Common myeloid progenitor, CD34-positive (primary cell): ENCODE measurements around the gene MSH2. TPM values are rescaled to one million over a fixed set of nuclear protein-coding genes. Genes with fewer than 3 reads are reported as not detected.

Experiments used
- CTCF ChIA-PET: fragments of 350-600 bp; sonication (Branson Sonifier 250); formaldehyde crosslinking; loops from one replicate; lab custom pipeline; 2021; ENCODE audit warnings: antibody characterized with exemption; lab: Charles Lee
- POLR2A ChIA-PET: fragments of 350-600 bp; sonication (Branson Sonifier 250); formaldehyde crosslinking; loops from one replicate; lab custom pipeline; 2021; ENCODE audit warnings: antibody characterized with exemption; lab: Charles Lee
- DNase-seq, 3 donors: peaks; one replicate each; pipeline versions ENCODE4 v3.0.0 to v3.0.0-alpha.2; 2013
- H3K27ac ChIP-seq, 2 experiments: 1 replicate in 1 of 2; 2 replicates in 1 of 2; pipeline ENCODE4 v1.7.0; 2013; ENCODE audit warnings: inconsistent platforms in 2 of 2, low read length in 2 of 2, mild to moderate bottlenecking in 2 of 2, low read depth in 1 of 2, moderate library complexity in 1 of 2; ENCODE audit not compliant: severe bottlenecking in 2 of 2, insufficient read depth in 1 of 2, poor library complexity in 1 of 2
- H3K27me3 ChIP-seq, 5 experiments: replicated peaks in 2 of 5; 1 replicate in 3 of 5; 2 replicates in 2 of 5; pipeline versions ENCODE4 v1.6.1 to v1.7.0; 2013; ENCODE audit warnings: low read length in 4 of 5, mild to moderate bottlenecking in 2 of 5, moderate library complexity in 2 of 5, inconsistent platforms in 1 of 5; ENCODE audit not compliant: insufficient read depth in 5 of 5, control insufficient read depth in 4 of 5
- H3K36me3 ChIP-seq, 4 experiments: 1 replicate in 2 of 4; 2 replicates in 2 of 4; pipeline versions ENCODE4 v1.6.1 to v1.7.0; 2013; ENCODE audit warnings: low read length in 3 of 4, control low read depth in 1 of 4, mild to moderate bottlenecking in 1 of 4; ENCODE audit not compliant: control insufficient read depth in 4 of 4, insufficient read depth in 4 of 4
- H3K4me1 ChIP-seq, 4 experiments: 1 replicate in 3 of 4; 2 replicates in 1 of 4; pipeline versions ENCODE4 v1.6.1 to v1.7.1; 2013; ENCODE audit warnings: low read length in 3 of 4, mild to moderate bottlenecking in 3 of 4, control low read depth in 1 of 4, inconsistent platforms in 1 of 4, moderate library complexity in 1 of 4; ENCODE audit not compliant: control insufficient read depth in 4 of 4, insufficient read depth in 4 of 4; ENCODE audit errors: control extremely low read depth in 1 of 4
- H3K4me3 ChIP-seq, 7 experiments: 1 replicate in 4 of 7; 2 replicates in 3 of 7; pipeline versions ENCODE4 v1.5.1 to v1.7.0; 2013; ENCODE audit warnings: mild to moderate bottlenecking in 7 of 7, low read length in 6 of 7, moderate library complexity in 6 of 7, inconsistent platforms in 2 of 7, low read depth in 2 of 7, control low read depth in 1 of 7; ENCODE audit not compliant: insufficient read depth in 4 of 7, control insufficient read depth in 1 of 7; ENCODE audit errors: extremely low read depth in 1 of 7
- H3K9me3 ChIP-seq, 5 experiments: 1 replicate in 4 of 5; 2 replicates in 1 of 5; pipeline versions ENCODE4 v1.6.1 to v1.7.1; 2013; ENCODE audit warnings: low read length in 4 of 5, mild to moderate bottlenecking in 2 of 5, inconsistent platforms in 1 of 5, low read depth in 1 of 5, moderate library complexity in 1 of 5; ENCODE audit not compliant: control insufficient read depth in 4 of 5, insufficient read depth in 2 of 5; ENCODE audit errors: control extremely low read depth in 1 of 5
- WGBS: methylation state at CpG from one replicate; pipeline ENCODE4 v1.1.5; 2013; ENCODE audit not compliant: insufficient coverage; 5-methylcytosine and 5-hydroxymethylcytosine counted together
- polyA plus RNA-seq: library from polyadenylated mRNA; unstranded; fragments of 120-200 nt; gene quantifications from one replicate; pipeline ENCODE4 v1.2.1, GENCODE V29; 2013

Gene MSH2
- 55.1 TPM for polyA plus RNA-seq

- under 1% methylated on average over 59 of the region's 73 CpGs for WGBS
- POLR2A ChIA-PET: no interaction called here
- CTCF ChIA-PET: interaction anchor here (1.8 kb wide), 1 partner anchor 67 kb away, joined by 4 read pairs; no protein-coding TSS in a partner anchor
- Histone ChIP-seq H3K27me3 (no peaks in the 10 kb centered on the region), H3K4me1 (peaks cover 7 to 21% (median 18%) of the 10 kb centered on the region in 4 experiments), H3K36me3 (peaks cover 3 to 12% (median 4%) of the 10 kb centered on the region in 4 experiments), H3K4me3 (peak within 1 kb of the TSS; percentile 68 to 93 (median 86)), H3K9me3 (no peaks in the 10 kb centered on the region), H3K27ac (peak within 1 kb of the TSS in 1 of 2 experiments; percentile 78)
- DNase-seq: peak; percentile 94 to 96 (median 96)
These were observed at the start of gene MSH2 for GRCh38 chr2:47402805-47403608. Gene MSH2 (plus strand): TSS chr2:47403156. CDS start chr2:47403192, 36 bp downstream.

GRCh38 chr2:47354013-47354847, 48.7 kb upstream of the MSH2 start:
- H3K9me3 ChIP-seq: no peaks in the 10 kb centered on the region
- ChIA-PET POLR2A (interaction anchor here (1.3 kb wide), 1 partner anchor 9 kb away, joined by 3 read pairs; no protein-coding TSS in a partner anchor), CTCF (interaction anchor here (2.3 kb wide), 1 partner anchor 20 kb away, joined by 7 read pairs; no protein-coding TSS in a partner anchor)
- H3K27me3 ChIP-seq: no peaks in the 10 kb centered on the region
- H3K27ac ChIP-seq: no peak overlapping the region
- DNase-seq: no peak
- no peak overlapping the region for H3K4me3 ChIP-seq
- WGBS: 95% methylated on average over 10 of the region's 11 CpGs
- H3K36me3 ChIP-seq: no peaks in the 10 kb centered on the region
- no peaks in the 10 kb centered on the region for H3K4me1 ChIP-seq

DNA sequence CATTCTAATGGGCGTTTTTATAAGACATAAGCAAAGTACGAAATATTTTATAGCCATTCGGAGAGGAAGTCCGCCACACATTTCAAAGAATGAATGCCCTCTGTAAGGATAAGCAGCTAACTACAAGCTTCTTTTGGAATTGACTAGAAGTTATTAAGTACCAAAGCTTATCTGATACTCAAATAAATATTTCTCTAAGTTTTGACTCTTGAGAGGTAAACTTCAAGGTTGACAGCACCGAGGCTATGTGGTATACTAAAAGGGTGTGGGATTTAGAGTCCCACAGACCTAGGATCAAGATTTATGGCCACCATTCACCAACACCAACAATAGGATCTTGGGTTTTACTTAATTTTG, 48.1 kb upstream of the MSH2 start:
- WGBS: 100% methylated on average over 2 of the region's 5 CpGs
- Histone ChIP-seq H3K9me3 (no peaks in the 10 kb centered on the region), H3K27me3 (no peaks in the 10 kb centered on the region), H3K4me3 (no peak overlapping the region), H3K27ac (no peak overlapping the region), H3K4me1 (no peaks in the 10 kb centered on the region), H3K36me3 (no peaks in the 10 kb centered on the region)
- CTCF ChIA-PET: interaction anchor here (2.3 kb wide), 1 partner anchor 20 kb away, joined by 7 read pairs; no protein-coding TSS in a partner anchor
- POLR2A ChIA-PET: interaction anchor here (1.3 kb wide), 1 partner anchor 10 kb away, joined by 3 read pairs; no protein-coding TSS in a partner anchor
- DNase-seq: no peak

DNA sequence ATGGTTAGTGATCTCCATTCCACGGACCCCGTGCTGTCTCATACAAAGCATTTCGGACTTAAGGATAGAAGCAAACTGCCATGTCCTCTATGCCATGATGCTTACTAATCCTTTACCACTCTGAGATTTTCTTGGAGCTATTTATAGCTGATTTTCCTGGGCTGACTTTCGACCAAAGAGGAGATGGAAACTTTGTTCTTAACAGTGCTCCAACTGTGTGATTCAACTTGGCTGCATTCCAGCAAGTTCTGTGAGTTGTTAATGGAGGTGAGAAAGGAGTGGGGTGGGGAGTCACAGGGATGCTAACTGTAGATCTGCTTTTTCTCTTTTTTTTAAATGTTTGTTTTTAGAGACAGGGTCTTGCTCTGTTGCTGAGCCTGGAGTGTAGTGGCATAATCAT, 45.5 kb upstream of the MSH2 start:
- ChIA-PET POLR2A (no interaction called here), CTCF (no interaction called here)

GRCh38 chr2:47359375-47359868, 43.5 kb upstream of the MSH2 start:
- DNase-seq: no peak
- H3K4me3 ChIP-seq: no peak overlapping the region
- H3K27ac ChIP-seq: no peak overlapping the region
- ChIA-PET CTCF (interaction anchor here (0.6 to 0.7 kb wide), 2 partner anchors 24 to 31 kb away, joined by 3 to 4 read pairs; no protein-coding TSS in a partner anchor), POLR2A (no interaction called here)
- no peaks in the 10 kb centered on the region for H3K9me3 ChIP-seq
- 91% methylated on average over 9 of the region's 10 CpGs for WGBS
- H3K36me3 ChIP-seq: no peaks in the 10 kb centered on the region
- H3K27me3 ChIP-seq: no peaks in the 10 kb centered on the region
- H3K4me1 ChIP-seq: no peaks in the 10 kb centered on the region

More for the DNA sequence above, 45.5 kb upstream of the MSH2 start:
- WGBS: 100% methylated on average over 3 of the region's 4 CpGs
- Histone ChIP-seq H3K4me3 (no peak overlapping the region), H3K27me3 (no peaks in the 10 kb centered on the region), H3K36me3 (no peaks in the 10 kb centered on the region), H3K4me1 (no peaks in the 10 kb centered on the region), H3K9me3 (no peaks in the 10 kb centered on the region), H3K27ac (no peak overlapping the region)
- DNase-seq: no peak

- no peak overlapping the region for H3K27ac ChIP-seq
- no peak overlapping the region for H3K4me3 ChIP-seq
- ChIA-PET POLR2A (interaction anchor here (0.9 kb wide), 1 partner anchor 9 kb away, joined by 6 read pairs; no protein-coding TSS in a partner anchor), CTCF (no interaction called here)
- no peaks in the 10 kb centered on the region for H3K27me3 ChIP-seq
- H3K9me3 ChIP-seq: no peaks in the 10 kb centered on the region
- no peaks in the 10 kb centered on the region for H3K4me1 ChIP-seq
- no peaks in the 10 kb centered on the region for H3K36me3 ChIP-seq
- WGBS: 100% methylated on average over 1 of the region's 3 CpGs
- DNase-seq: no peak
These were observed 42.7 kb upstream of the MSH2 start for GRCh38 chr2:47360283-47360682.
